Gastrocnemius medialis (tissue), 4 donors: Measurements from ENCODE around the gene CREBRF.

Experiments used
- CTCF ChIP-seq, 5 experiments: fragments of 450-650 bp in 3 of 5; fragments of 200-600 bp in 2 of 5; sonication (generic) in 2 of 5; IDR thresholded peaks in 4 of 5; conservative IDR thresholded peaks in 1 of 5; 1 replicate in 4 of 5; 2 replicates in 1 of 5; pipeline ENCODE4 v1.5.1; 2016 to 2019; ENCODE audit warnings: antibody characterized with exemption in 5 of 5, mild to moderate bottlenecking in 3 of 5, moderate library complexity in 3 of 5
- POLR2A ChIP-seq, 2 donors: fragments of 450-650 bp; IDR thresholded peaks; one replicate each; pipeline ENCODE4 v1.6.1; 2017; ENCODE audit warnings: antibody characterized with exemption in 2 of 2, mild to moderate bottlenecking in 2 of 2, moderate library complexity in 2 of 2

- TF ChIP-seq POLR2A (IDR thresholded peaks at IDR 0.05) (no peak), CTCF (IDR thresholded peaks at IDR 0.05 in 4 of 5, conservative IDR thresholded peaks at IDR 0.05 in 1 of 5) (no peak)
Measured at GRCh38 chr5:173093606-173094005, 37.5 kb downstream of the CREBRF start.
